Uterus (tissue), 2 donors: ENCODE results near the gene NECTIN2.

ENCODE experiments used
- POLR2A ChIP-seq, 2 donors: fragments of 450-650 bp; IDR thresholded peaks; one replicate each; pipeline ENCODE4 v1.6.1; 2016; ENCODE audit warnings: antibody characterized with exemption in 2 of 2, mild to moderate bottlenecking in 1 of 2, moderate library complexity in 1 of 2
- TF ChIP-seq, protein P1 (sequence below), 4 experiments: fragments of 200-600 bp in 2 of 4; fragments of 450-650 bp in 2 of 4; sonication (generic) in 2 of 4; IDR thresholded peaks; one replicate each; pipeline ENCODE4 v1.5.1; 2016 to 2019; ENCODE audit warnings: antibody characterized with exemption in 4 of 4, mild to moderate bottlenecking in 2 of 4, moderate library complexity in 1 of 4

DNA sequence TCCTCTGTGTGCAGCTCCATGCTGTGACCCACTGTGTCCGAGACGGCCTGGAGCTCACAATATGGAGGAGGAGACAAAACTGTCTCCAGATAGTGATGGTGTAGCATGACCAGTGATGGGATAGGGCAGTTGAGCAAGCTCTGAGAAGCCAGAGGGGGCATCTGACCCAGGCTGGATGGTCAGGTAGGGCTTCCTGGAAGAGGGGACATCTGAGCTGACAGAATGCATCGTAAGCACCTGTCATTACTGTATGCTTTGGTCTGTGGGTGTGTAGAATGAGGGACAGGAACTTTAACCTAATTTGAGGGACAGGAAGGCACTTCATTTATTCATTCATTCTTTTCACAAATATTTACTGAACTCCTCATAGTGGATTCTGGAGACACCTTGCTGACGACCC lies 38.5 kb downstream of the NECTIN2 start:
- TF ChIP-seq, protein P1, sequence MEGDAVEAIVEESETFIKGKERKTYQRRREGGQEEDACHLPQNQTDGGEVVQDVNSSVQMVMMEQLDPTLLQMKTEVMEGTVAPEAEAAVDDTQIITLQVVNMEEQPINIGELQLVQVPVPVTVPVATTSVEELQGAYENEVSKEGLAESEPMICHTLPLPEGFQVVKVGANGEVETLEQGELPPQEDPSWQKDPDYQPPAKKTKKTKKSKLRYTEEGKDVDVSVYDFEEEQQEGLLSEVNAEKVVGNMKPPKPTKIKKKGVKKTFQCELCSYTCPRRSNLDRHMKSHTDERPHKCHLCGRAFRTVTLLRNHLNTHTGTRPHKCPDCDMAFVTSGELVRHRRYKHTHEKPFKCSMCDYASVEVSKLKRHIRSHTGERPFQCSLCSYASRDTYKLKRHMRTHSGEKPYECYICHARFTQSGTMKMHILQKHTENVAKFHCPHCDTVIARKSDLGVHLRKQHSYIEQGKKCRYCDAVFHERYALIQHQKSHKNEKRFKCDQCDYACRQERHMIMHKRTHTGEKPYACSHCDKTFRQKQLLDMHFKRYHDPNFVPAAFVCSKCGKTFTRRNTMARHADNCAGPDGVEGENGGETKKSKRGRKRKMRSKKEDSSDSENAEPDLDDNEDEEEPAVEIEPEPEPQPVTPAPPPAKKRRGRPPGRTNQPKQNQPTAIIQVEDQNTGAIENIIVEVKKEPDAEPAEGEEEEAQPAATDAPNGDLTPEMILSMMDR (IDR thresholded peaks at IDR 0.05): no peak
- TF ChIP-seq POLR2A (IDR thresholded peaks at IDR 0.05): no peak
